BLaER1 (cell line): ENCODE data around the gene BASP1.

Source experiments
- H3K27ac ChIP-seq: shearing (Covaris generic); formaldehyde crosslinking; 2 replicates; pipeline ENCODE4 v1.8.1; 2022
- H3K27me3 ChIP-seq: shearing (Covaris generic); formaldehyde crosslinking; 2 replicates; pipeline ENCODE4 v1.8.1; 2022
- H3K36me3 ChIP-seq: shearing (Covaris generic); formaldehyde crosslinking; 2 replicates; pipeline ENCODE4 v1.8.1; 2022
- H3K4me1 ChIP-seq: shearing (Covaris generic); formaldehyde crosslinking; 2 replicates; pipeline ENCODE4 v1.8.1; 2022
- H3K4me2 ChIP-seq: shearing (Covaris generic); formaldehyde crosslinking; 2 replicates; pipeline ENCODE4 v1.8.1; 2022
- H3K4me3 ChIP-seq: shearing (Covaris generic); formaldehyde crosslinking; 2 replicates; pipeline ENCODE4 v1.8.1; 2022
- H3K9ac ChIP-seq: shearing (Covaris generic); formaldehyde crosslinking; 2 replicates; pipeline ENCODE4 v1.8.1; 2022
- H3K9me3 ChIP-seq: shearing (Covaris generic); formaldehyde crosslinking; 2 replicates; pipeline ENCODE4 v1.8.1; 2022
- H4K20me1 ChIP-seq: shearing (Covaris generic); formaldehyde crosslinking; 2 replicates; pipeline ENCODE4 v1.8.1; 2022
- Cebpa-rat ChIP-seq: shearing (Covaris generic); IDR thresholded peaks from 2 replicates; pipeline ENCODE4 v1.8.1; 2022

Gene BASP1

DNA sequence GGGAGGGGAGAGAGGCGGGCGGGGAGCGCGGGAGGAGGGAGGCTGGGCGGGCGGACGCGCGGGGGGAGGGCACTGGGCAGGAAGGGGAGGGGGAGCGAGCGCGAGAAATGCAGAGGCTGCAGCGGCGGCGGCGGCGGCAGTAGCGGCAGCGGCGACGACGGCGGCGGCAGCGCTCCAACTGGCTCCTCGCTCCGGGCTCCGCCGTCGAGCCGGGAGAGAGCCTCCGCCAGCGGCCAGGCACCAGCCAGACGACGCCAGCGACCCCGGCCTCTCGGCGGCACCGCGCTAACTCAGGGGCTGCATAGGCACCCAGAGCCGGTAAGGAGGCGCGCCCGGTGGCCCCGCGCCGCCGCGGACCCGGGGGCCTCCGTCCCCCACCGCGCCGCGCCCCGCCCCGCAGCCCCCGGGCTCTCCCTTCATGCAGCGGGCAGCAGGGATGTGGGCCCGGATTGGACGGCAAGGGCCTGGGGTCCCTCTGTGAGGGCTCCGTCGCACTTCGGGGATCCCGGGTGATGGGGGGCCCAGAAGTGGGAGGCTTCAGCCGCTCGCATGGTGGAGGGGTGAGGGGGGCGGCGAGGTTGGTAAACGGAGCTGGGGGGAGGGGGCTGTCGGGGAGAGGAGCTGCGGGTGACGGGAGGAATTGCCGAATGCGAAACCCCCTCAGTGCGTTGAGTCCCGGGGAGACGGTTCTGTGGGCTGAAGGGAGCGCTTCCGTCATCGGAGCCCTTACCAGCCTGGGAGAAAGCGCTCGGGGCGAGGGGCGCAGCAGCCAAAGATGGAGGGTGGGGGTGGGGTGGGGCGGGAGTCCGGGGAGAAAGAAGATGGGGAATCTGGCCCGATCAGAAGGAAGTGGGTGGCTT is at the start of gene BASP1:
Gene BASP1 (plus strand): TSS at position 139 of the 860 bp plus-strand sequence. CDS start 57,586 bp downstream, outside the sequence.
- H3K4me1 ChIP-seq = peaks cover 21% of the 10 kb centered on the region
- peak within 1 kb of the TSS; percentile 65 for H3K27ac ChIP-seq

GRCh38 chr5:17169507-17169906 is 47.9 kb upstream of the BASP1 start:
- Histone ChIP-seq H3K4me2 (no peak overlapping the region), H4K20me1 (no peaks in the 10 kb centered on the region), H3K27ac (no peak overlapping the region), H3K4me1 (no peaks in the 10 kb centered on the region), H3K9ac (no peak overlapping the region), H3K27me3 (no peaks in the 10 kb centered on the region), H3K4me3 (no peak overlapping the region), H3K9me3 (no peaks in the 10 kb centered on the region), H3K36me3 (no peaks in the 10 kb centered on the region)
- TF ChIP-seq Cebpa-rat = no peak

More for the DNA sequence above, at the start of gene BASP1:
- Histone ChIP-seq H3K4me3 (peak within 1 kb of the TSS; percentile 84), H3K9ac (peak within 1 kb of the TSS; percentile 82), H3K9me3 (no peaks in the 10 kb centered on the region), H3K4me2 (peak within 1 kb of the TSS; percentile 87), H3K36me3 (no peaks in the 10 kb centered on the region), H4K20me1 (peaks cover 24% of the 10 kb centered on the region), H3K27me3 (no peaks in the 10 kb centered on the region; the same call in 1 of the 2 replicates)
- no peak for TF ChIP-seq Cebpa-rat

DNA sequence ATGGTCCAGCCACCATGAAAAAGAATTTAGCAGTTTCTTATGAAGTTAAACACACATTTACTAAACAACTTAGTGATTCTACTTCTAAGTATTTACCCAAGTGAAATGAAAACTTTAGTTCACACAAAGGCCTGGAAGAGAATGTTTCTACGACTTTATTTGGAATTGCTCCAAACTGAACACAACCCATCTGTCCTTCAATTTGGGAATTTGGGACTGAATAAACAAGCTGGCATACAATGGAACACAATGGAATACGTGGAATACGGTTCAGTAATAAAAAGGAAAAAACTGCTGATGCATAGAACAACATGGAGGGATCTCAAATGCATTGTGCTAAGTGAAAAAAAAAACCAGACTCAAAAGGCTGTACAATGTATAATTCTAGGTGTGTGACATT is 44.6 kb upstream of the BASP1 start:
- no peaks in the 10 kb centered on the region for H3K9me3 ChIP-seq
- H3K27me3 ChIP-seq = no peaks in the 10 kb centered on the region
- no peak overlapping the region for H3K9ac ChIP-seq
- H3K4me1 ChIP-seq = no peaks in the 10 kb centered on the region
- H3K36me3 ChIP-seq = no peaks in the 10 kb centered on the region
- H4K20me1 ChIP-seq = no peaks in the 10 kb centered on the region
- H3K4me2 ChIP-seq = no peak overlapping the region
- no peak overlapping the region for H3K27ac ChIP-seq
- no peak for TF ChIP-seq Cebpa-rat
- no peak overlapping the region for H3K4me3 ChIP-seq

DNA sequence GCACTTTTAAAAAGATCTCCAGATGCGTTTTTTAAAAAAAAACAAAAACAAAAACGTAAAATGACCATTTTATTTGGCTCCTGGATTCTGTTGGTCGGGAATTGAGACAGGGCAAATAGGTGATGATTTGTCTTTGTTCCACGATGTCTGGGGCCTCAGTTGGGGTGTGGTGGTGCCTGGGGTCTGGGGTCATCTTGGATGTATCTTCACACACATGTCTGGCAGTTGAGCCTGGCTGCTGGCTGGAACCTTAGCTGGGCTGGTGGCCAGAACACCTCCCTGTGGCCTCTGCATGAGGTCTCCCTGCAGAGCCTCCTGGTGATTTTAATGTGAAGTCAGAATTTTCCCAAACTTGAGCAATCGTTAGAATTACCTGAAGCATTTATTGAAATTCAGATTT is 42.5 kb upstream of the BASP1 start:
- Histone ChIP-seq H3K9ac (no peak overlapping the region), H3K4me3 (no peak overlapping the region), H3K27me3 (no peaks in the 10 kb centered on the region), H3K4me1 (no peaks in the 10 kb centered on the region), H4K20me1 (no peaks in the 10 kb centered on the region), H3K27ac (no peak overlapping the region), H3K4me2 (no peak overlapping the region), H3K36me3 (no peaks in the 10 kb centered on the region), H3K9me3 (no peaks in the 10 kb centered on the region)
- no peak for TF ChIP-seq Cebpa-rat

- Histone ChIP-seq H3K4me1 (no peaks in the 10 kb centered on the region), H3K4me2 (no peak overlapping the region), H3K36me3 (no peaks in the 10 kb centered on the region), H3K4me3 (no peak overlapping the region), H3K27me3 (no peaks in the 10 kb centered on the region), H3K9me3 (no peaks in the 10 kb centered on the region), H3K9ac (no peak overlapping the region), H4K20me1 (no peaks in the 10 kb centered on the region), H3K27ac (no peak overlapping the region)
- TF ChIP-seq Cebpa-rat = no peak
Observed at GRCh38 chr5:17177501-17178372, 39.7 kb upstream of the BASP1 start.

DNA sequence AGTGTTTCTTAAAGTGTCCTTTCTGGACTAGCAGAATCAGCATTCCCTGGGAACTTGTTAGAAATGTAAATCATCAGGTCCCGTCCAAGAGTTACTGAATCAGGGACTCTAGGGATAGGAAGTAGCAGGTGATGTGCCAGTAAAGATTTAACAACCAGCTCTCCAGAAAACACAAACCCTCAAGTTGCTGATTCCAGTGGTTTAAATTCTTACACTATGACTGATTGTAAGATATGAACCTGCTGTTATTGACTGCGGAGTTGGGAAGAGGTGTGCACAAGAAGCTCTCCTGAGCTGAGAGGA is 39.1 kb upstream of the BASP1 start:
- Histone ChIP-seq H3K27ac (no peak overlapping the region), H4K20me1 (no peaks in the 10 kb centered on the region), H3K36me3 (no peaks in the 10 kb centered on the region), H3K9me3 (no peaks in the 10 kb centered on the region), H3K4me1 (no peaks in the 10 kb centered on the region), H3K4me3 (no peak overlapping the region), H3K9ac (no peak overlapping the region), H3K27me3 (no peaks in the 10 kb centered on the region), H3K4me2 (no peak overlapping the region)
- TF ChIP-seq Cebpa-rat = no peak

DNA sequence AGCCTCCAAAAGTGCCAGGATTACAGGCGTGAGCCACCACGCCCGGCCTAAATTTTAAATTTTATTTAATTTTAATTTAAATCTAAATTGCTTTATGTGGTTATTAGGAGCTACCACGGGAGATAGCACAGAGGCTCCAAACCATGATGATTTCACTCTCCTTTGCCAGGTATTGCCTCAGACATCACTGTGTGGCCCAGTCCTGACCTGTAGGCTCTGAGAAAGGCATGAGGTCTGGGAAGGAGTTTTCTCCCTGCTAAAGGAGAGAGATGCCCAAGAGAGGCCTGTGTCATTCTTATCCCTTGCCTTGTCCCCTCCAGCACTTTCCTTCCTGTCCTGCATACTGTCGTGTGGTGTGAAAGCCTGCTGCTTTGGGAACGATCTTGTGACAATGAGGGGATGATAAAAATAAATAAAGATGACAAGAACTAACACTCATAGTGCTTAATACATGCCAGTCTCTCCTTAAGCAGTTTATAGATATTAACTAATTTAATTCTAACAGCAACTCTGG is 37.0 kb upstream of the BASP1 start:
- no peak overlapping the region for H3K27ac ChIP-seq
- no peak overlapping the region for H3K4me2 ChIP-seq

GRCh38 chr5:17180864-17181723 is 36.3 kb upstream of the BASP1 start:
- no peak overlapping the region for H3K4me2 ChIP-seq
- H3K9ac ChIP-seq = no peak overlapping the region
- H3K27me3 ChIP-seq = no peaks in the 10 kb centered on the region
- H3K4me3 ChIP-seq = no peak overlapping the region
- no peak for TF ChIP-seq Cebpa-rat
- H3K4me1 ChIP-seq = no peaks in the 10 kb centered on the region
- no peak overlapping the region for H3K27ac ChIP-seq
- no peaks in the 10 kb centered on the region for H3K36me3 ChIP-seq
- no peaks in the 10 kb centered on the region for H3K9me3 ChIP-seq
- no peaks in the 10 kb centered on the region for H4K20me1 ChIP-seq

More for the DNA sequence above, 37.0 kb upstream of the BASP1 start:
- Histone ChIP-seq H3K36me3 (no peaks in the 10 kb centered on the region), H3K9me3 (no peaks in the 10 kb centered on the region), H3K9ac (no peak overlapping the region), H3K27me3 (no peaks in the 10 kb centered on the region), H3K4me3 (no peak overlapping the region), H3K4me1 (no peaks in the 10 kb centered on the region), H4K20me1 (no peaks in the 10 kb centered on the region)
- TF ChIP-seq Cebpa-rat = no peak

DNA sequence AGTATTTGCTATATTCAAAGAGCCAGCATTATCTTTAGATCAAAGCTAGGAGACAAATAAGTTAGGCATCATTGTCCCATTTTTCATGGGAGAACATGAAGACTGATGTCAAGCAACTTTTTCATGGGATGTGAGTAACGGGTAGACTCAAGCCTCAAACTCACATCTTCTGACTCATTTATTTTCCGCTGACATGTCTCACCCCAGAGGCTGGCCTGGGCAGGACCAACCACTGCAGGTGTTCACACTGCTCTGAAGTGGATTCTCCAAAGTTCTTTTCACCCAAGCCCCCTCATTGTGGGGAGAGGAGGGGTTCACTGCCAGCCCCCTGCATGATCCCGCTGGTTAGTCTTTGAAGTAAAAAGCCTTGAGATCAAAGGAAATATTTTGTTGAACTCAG is 34.9 kb upstream of the BASP1 start:
- H3K4me3 ChIP-seq = no peak overlapping the region
- H3K36me3 ChIP-seq = no peaks in the 10 kb centered on the region
- H3K27ac ChIP-seq = no peak overlapping the region
- no peak overlapping the region for H3K4me2 ChIP-seq
- H3K4me1 ChIP-seq = no peaks in the 10 kb centered on the region
- H4K20me1 ChIP-seq = no peaks in the 10 kb centered on the region
- no peak for TF ChIP-seq Cebpa-rat
- H3K9ac ChIP-seq = no peak overlapping the region
- H3K27me3 ChIP-seq = no peaks in the 10 kb centered on the region
- H3K9me3 ChIP-seq = no peaks in the 10 kb centered on the region
